Fibroblast of pulmonary artery (primary cell): ENCODE measurements around the gene CHRNB2.
A peak's percentile ranks its signal among the peaks of the same experiment; 100 is the strongest.

ENCODE experiments used
- DNase-seq: peaks from one replicate; pipeline ENCODE4 v3.0.0-alpha.2; 2010; ENCODE audit warnings: low read depth
- H3K4me3 ChIP-seq: replicated peaks from 2 replicates; pipeline ENCODE4 v1.5.1; 2011; ENCODE audit warnings: low read depth, mild to moderate bottlenecking, control low read depth, low read length, moderate library complexity
- CTCF ChIP-seq: IDR thresholded peaks from 2 replicates; pipeline ENCODE4 v1.5.1; 2011; ENCODE audit warnings: mild to moderate bottlenecking, control low read depth, low read length, inconsistent platforms; ENCODE audit errors: missing control alignments

Gene CHRNB2

GRCh38 chr1:154591206-154591605 is 23.6 kb downstream of the CHRNB2 start:
- no peak for TF ChIP-seq CTCF
- DNase-seq, result no peak
- H3K4me3 ChIP-seq, result no peak overlapping the region

GRCh38 chr1:154593390-154593789 is 25.8 kb downstream of the CHRNB2 start:
- DNase-seq, result no peak
- H3K4me3 ChIP-seq, result no peak overlapping the region
- TF ChIP-seq CTCF, result no peak

GRCh38 chr1:154594811-154595210 is 27.2 kb downstream of the CHRNB2 start:
- TF ChIP-seq CTCF, result no peak
- no peak overlapping the region for H3K4me3 ChIP-seq
- DNase-seq, result no peak

GRCh38 chr1:154595621-154596020 is 28.0 kb downstream of the CHRNB2 start:
- DNase-seq, result peak; percentile 13
- no peak for TF ChIP-seq CTCF
- H3K4me3 ChIP-seq, result no peak overlapping the region

GRCh38 chr1:154598871-154599635 is 31.5 kb downstream of the CHRNB2 start:
- no peak for TF ChIP-seq CTCF
- no peak overlapping the region for H3K4me3 ChIP-seq
- peak; percentile 37 for DNase-seq

GRCh38 chr1:154599658-154600057 is 32.1 kb downstream of the CHRNB2 start:
- H3K4me3 ChIP-seq, result no peak overlapping the region
- no peak for TF ChIP-seq CTCF
- peak; percentile 20 for DNase-seq

GRCh38 chr1:154603317-154603716 is 35.7 kb downstream of the CHRNB2 start:
- TF ChIP-seq CTCF, result no peak

More at GRCh38 chr1:154603317-154603716, 35.7 kb downstream of the CHRNB2 start:
- H3K4me3 ChIP-seq, result no peak overlapping the region
- no peak for DNase-seq
